GM19035 (cell line): ENCODE data around the gene INTS3.
"Not testable (repeated sequence)": the region's sequence is repeated elsewhere in the genome, so short reads cannot be mapped to it uniquely, and the experiment has no call there.

Experiments used
- ATAC-seq: cut with Tn5 transposase; IDR thresholded peaks from one replicate; pipeline ENCODE4 v1.9.1; 2021; ENCODE audit not compliant: unreplicated experiment

The INTS3 gene

GRCh38 chr1:153705484-153705883 lies 22.4 kb upstream of the INTS3 start:
- no peak for ATAC-seq

- no peak for ATAC-seq
Observed at GRCh38 chr1:153711026-153711425, 16.8 kb upstream of the INTS3 start.

DNA sequence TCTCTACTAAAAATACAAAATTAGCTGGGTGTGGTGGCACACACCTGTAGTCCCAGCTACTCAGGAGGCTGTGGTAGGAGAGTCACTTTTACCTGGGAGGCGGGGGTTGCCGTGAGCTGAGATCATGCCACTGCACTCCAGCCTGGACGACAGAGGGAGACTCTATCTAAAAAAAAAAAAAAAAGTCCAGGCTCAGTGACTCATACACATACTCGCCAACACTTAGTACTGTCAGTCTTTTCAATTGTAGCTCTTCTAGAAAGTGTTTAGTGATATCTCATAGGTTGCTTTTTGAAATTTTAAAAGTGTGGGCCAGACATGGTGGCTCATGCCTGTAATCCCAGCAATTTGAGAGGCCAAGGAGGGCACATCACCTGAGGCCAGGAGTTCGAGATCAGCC lies 11.6 kb upstream of the INTS3 start:
- ATAC-seq = not testable (repeated sequence)

- no peak for ATAC-seq
Observed at GRCh38 chr1:153717330-153717729, 10.5 kb upstream of the INTS3 start.

- ATAC-seq = no peak
Observed at GRCh38 chr1:153723687-153724086, 4.2 kb upstream of the INTS3 start.

DNA sequence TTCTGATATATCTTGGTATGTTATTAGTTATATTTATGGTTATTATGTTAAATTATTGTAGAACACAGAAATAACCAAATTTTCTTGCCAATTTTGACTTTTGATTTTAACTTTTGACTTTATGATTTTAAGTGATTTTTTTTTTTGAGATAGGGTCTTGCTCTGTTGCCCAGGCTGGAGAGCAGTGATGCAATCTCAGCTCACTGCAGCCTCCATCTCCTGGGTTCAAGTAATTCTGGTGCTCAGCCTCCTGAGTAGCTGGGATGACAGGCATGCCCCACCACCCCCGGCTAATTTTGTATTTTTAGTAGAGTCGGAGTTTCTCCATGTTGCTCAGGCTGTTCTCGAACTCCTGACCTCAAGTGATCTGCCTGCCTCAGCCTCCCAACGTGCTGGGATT lies 3.2 kb upstream of the INTS3 start:
- ATAC-seq = not testable (repeated sequence)

DNA sequence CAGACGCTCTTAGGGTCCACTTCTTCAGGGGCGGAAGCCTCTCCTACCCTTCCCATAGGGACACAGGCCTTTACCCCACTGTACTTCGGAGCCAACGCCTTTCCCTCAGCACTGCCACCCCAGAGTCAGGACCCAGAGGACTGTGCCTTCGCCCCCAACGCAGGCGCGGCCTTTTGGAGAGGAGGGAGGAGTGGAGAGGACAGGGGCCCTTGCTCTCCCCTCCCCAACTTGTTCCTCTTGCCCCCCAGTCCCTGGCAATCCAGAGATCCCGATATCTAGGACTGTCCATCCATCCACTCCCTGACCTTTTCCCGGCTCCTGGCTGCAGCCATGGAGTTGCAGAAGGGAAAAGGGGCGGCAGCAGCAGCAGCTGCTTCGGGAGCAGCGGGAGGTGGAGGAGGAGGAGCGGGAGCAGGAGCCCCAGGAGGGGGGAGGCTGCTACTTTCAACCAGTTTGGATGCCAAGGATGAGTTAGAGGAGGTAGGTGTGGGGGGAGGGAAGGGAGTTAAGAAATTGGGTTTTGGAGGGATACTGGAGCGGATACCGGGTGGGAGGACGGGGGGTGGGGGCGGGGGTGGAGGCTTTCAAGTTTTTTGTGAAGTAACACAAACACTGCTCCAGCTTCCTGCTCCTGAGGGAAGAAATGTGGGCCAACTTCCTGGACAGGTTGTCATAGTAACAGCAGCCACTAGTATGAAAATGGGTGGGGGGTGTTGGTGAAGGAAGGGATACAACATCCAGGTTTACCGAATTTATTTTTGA lies 636 bp downstream of the INTS3 start:
- ATAC-seq = no peak

DNA sequence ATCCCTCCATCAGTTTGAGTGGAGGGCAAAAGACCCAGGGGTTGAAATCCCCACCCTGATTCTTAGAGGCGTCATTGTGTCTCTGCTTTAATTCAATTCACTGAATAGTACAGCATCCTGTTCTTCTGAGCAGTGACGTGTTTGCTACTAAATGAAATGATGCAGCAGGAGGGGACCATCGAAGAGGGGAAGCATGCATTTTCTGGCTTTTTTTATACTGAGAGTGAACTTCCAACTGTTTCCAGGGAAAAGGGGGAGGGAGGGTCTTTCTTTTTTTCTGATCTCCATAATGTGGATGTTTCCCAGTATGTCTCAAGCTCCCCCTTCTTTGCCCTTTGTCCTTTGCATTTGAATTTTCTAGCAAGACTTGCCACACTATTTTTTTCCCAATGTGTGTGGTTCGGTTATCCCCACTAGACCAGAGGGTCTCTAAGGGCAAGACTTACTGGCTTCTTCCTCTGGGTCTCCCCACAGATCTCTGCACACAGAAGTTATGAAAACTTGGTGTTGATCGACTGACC lies 2.7 kb downstream of the INTS3 start:
- no peak for ATAC-seq

GRCh38 chr1:153733970-153734369 lies 6.1 kb downstream of the INTS3 start:
- ATAC-seq = no peak

DNA sequence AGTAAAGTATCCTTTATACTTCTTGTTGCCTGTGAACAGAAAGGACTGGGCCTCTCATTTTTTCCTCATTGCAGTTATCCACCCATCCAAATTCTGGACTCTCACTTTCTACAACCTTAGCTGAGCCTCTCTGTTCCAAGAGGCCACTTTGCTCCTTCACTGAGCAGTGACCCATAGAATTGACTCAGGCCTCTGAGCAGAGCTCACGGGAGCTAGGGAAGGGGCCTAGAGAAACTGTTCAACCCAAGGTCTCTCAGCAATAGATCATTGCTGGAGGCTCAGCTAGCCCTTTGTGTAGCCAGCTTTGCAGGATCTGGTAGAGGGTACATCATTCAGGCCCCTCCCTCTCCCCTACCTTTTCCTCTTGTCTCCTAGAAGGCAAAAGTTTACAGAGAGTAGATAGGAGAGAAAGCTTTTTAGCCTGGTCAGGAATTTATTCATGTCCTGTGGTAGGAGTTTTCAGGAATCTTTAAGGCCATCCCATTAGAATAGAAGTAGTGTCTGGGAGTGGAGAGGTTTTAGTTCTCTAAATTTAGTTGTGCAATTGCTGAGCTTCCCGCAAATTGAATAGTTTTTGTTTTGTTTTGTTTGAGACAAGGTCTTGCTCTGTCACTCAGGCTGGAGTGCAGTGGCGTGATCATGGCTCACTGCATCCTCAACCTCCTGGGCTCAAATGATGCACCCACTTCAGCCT lies 6.7 kb downstream of the INTS3 start:
- ATAC-seq = no peak

DNA sequence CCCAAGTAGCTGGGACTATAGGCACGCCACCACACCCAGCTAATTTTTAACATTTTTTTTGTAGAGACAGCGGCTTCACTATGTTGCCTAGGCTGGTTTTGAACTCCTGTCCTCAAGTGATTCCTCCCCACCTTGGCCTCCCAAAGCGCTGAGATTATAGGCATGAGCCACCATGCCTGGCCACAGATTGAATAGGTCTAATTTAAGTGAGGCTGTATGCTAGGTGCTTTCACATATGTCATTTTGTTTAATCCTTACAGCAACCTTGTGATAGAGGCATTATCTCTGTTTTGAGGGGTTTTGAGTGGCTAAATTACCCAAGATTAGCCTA lies 7.2 kb downstream of the INTS3 start:
- no peak for ATAC-seq

- ATAC-seq = no peak
Observed at GRCh38 chr1:153741986-153742385, 14.1 kb downstream of the INTS3 start.

DNA sequence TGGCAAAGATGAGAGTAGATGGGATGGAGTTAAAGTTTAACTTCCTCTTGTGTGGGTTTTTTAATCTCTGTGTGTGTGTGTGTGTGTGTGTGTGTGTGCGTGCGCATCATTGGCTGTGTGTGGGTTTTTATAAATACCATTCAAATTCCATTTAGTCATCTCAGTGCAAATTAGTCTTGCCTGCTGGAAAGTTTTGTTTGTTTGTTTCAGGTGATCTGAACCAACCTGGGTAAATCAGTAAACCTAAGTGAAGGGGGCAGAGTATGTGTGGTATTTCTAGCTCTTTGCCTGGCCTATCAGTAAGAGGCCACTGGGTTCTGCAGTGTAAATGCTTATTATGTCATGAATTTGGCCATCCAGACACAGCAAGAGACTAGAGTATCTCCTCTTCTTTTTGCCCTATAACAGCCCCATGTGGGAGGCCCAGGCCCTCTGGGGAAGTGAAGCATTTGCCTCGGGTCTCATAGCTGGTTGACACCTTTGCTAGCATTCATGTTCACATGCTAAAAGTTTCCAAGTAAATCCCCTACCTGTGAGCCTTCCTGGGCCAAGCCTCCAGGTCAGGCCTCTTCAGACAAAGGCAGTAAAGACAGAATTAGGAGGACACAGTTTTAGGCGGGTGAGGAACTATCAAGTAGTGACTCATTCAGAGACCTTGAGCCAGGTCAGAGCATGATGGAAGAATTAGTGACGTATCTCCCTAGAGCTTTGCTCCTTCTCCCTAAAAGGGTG lies 14.7 kb downstream of the INTS3 start:
- peak; percentile 62 for ATAC-seq

DNA sequence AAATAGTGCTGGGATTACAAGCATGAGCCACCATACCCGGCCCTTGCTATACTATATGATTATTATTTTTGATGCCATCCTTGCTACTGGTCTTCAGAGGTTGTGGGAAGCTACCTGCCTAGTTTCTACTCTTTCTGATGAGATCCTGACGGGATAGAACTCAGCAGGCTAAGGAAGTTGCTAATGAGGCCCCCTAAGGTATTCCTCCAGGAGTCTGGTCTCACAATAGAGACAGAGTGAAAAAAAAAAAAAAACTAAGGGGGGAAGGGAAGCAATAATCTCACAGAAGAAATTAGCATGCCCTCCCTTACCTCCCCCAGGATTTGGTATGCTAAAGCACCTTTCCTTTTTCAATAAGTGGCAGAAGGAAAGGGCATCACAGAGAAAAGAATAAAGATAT lies 17.6 kb downstream of the INTS3 start:
- ATAC-seq = no peak

DNA sequence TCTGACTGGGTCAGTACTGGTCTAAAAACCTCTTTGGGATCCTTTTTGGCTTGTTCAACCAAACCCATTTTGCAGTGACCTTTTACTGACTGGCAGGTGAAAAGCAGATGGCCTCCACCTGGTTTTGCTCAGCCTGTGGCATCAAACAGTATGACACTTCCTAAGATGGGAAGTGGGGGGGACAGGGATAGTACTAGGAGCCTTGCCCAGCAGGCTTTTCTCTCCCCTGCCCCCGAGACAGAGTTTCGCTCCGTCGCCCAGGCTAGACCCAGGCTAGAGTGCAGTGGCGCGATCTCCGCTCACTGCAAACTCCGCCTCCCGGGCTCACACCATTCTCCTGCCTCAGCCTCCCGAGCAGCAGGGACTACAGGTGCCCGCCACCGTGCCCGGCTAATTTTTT lies 18.3 kb downstream of the INTS3 start:
- ATAC-seq = no peak

- no peak for ATAC-seq
Observed at GRCh38 chr1:153748903-153749302, 21.1 kb downstream of the INTS3 start.

- ATAC-seq = peak; percentile 81
Observed at GRCh38 chr1:153749408-153750005, 21.7 kb downstream of the INTS3 start.

DNA sequence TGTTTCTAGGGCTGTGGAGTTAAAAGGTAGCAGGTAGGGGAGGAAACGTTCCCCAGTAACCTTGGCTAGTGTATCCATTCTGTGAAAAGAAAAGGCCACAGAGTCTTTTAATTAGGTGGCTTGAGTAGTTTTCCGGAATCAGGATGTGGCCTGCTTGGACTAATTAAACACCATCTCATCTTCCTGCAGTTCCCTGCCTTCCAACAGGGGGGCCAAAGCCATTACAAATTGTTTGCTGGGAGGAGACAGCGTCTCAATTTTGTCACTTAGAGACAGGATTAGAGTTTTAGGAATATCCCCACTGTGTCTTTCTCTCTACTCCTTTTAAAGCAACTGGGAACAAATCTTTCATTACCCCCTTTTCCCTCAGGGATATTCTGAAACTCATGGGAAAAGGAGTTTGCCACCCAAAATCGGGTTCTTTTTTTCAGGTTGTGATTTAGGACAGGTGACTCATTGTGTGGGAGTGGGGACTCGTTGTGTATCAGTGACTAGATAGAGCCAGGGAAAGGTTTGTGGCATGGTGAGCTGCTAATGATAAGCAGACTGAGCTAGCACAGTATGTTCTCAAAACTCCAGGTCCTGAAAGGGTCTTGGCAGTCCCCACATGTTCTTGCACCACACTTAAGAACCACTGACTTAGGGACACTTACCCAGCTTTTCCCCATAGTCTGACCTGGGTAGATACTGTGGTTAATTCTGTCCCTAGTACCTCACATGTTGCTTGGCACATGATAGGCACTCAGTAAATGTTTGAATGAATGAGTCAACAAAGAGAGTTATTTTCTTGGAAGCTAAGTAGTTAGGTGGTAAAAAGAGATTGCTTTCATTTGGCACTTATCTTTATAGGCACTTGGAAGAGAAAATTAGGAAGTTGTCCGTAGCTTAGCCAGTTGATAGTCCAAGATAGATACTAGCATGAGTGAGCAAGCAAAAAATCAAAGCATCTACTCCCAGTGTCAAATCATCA lies 22.5 kb downstream of the INTS3 start:
- no peak for ATAC-seq

- ATAC-seq = no peak
Observed at GRCh38 chr1:153752072-153752471, 24.2 kb downstream of the INTS3 start.

GRCh38 chr1:153752571-153753195 lies 24.8 kb downstream of the INTS3 start:
- no peak for ATAC-seq
